HG02870 (cell line): ENCODE data around the gene ANKRD24.
"Not testable (repeated sequence)": the region's sequence is repeated elsewhere in the genome, so short reads cannot be mapped to it uniquely, and the experiment has no call there.

Source experiments
- ATAC-seq: cut with Tn5 transposase; IDR thresholded peaks from one replicate; pipeline ENCODE4 v1.9.1; 2021; ENCODE audit warnings: mild to moderate bottlenecking, moderate library complexity; ENCODE audit not compliant: unreplicated experiment

The ANKRD24 gene

DNA sequence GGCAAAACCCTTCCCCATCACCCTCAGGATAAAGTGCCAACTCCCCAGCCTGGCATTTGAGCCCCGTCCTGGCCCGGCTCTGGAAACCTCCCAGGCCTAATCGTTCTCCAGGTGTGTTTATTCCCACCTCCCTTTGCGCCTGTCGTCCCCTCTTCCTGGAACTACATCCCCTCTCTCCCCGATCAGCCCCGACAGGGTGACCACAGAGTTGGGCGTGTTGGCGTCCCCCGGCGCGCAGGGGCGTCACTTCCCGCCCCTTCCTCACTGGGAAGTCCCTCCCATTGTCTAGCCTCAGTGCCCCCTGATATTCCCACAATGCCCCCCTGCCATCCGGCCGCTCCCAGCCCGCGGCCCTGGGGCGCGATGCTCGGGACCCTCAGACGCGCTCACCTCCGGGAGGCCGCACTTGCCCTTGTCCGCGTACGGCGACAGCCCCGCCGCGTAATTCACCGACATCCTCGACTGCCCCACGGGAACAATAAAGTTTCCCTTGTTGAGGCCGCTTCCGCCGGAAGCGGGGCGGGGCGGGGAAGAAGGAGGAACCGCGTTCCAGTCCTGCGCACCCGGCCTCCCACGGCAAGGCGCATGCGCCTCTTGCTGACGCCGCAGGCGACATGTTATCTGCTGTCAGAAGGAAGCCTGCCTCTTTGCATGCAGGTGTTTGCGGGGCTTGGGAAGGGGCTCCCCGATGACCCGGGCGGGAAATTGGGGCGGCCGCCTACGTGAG is at the start of gene ANKRD24, which contains the start of gene SIRT6:
TSS of gene ANKRD24 (plus strand) at position 606 of the 727 bp plus-strand sequence. CDS start 3,737 bp downstream, outside the sequence.
TSS of gene SIRT6 (minus strand) at position 480 of the 727 bp plus-strand sequence. CDS start at position 456, 24 bp downstream.
- ATAC-seq = peak; percentile 76

DNA sequence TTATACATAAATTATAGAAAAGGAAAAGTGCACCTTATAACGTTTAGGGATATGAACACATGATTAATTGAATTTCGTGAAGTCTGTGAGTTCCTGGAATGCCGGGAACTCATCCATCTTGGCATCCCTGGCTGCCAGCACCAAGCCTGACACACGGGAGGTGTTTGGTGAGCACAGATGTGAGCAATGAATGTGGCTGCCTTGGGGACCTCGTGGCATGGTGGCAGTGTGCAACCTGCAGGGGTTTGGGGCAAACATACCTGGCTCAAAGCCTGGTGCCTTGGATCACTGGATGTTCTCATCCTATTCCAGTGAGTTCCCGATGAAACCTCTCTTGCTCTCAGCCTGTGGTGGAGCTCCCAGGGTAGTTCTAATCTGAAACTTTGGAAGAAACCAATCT is 48.1 kb upstream of the ANKRD24 start:
- ATAC-seq = no peak

DNA sequence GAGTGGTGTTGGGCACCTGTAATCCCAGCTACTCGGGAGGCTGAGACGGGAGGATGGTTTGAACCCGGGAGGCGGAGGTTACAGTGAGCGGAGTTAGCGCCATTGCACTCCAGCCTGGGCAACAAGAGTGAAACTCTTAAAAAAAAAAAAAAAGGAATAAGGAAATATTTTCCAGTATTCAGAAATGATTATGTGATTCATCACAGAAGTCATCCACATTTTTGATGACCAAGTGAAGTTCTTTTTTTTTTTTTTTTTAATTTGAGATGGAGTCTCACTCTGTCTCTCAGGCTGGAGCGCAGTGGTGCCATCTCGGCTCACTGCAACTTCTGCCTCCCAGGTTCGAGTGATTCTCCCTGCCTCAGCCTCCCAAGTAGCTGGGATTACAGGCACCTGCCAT is 47.1 kb upstream of the ANKRD24 start:
- ATAC-seq = not testable (repeated sequence)

DNA sequence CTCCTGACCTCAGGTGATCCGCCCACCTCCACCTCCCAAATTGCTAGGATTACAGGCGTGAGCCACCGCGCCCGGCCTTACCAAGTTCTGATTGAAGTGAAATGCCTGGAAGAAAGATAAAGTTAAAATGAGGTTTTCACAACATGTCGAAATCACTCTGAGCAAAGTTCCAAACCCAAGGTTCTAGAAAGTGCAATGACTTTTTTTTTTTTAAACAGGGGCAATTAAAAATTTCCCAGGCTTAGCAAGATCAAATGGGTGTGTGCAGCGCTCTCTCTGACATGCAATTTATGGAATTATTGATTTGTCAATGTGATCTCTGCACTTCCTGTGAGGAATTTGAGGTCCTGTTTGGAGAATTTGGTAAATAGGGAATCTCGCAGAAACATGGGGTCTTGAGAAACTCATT is 45.8 kb upstream of the ANKRD24 start:
- no peak for ATAC-seq

DNA sequence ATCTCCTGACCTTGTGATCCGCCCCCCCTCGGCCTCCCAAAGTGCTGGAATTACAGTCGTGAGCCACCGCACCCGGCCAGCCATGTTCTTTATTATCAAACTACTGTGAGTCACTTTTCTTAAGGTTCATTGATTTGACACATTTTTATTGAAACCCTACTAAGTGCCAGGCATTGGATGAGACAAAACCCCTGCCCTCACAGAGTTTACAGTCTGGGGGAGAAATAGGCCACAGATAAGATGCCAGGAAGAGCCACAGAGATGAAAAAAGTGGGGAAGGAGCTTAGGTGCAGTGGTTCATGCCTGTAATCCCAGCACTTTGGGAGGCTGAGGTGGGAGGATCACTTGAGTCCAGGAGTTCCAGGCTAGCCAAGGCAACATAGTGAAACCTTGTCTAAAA is 44.0 kb upstream of the ANKRD24 start:
- ATAC-seq = no peak

DNA sequence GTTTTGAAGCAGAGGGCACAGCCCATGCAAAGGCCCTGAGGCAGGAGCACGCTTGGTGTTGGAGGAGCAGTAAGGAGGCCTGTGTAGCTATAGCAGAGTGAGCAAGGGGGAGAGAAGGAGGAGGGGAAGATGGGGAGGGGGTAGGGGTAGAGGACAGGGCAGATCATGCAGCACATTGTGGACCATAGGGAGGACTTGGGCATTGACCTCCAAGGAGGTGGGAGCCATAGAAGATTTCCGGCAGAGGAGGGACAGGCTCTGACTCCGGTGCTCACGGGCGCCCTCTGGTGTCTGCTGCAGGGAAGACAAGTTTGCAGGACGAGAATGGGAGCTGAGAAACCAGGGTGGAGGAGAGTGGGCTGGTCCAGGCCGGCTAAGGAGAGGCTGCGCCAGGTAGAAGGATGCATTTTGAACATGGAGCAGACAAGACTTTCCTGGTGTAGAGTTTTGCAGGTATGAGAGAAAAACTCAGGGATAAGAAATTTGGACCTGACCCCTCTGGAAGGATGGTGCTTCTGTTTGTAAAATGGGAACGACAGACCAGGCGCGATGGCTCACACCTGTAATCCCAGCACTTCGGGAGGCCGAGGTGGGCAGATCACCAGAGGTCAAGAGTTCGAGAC is 42.8 kb upstream of the ANKRD24 start:
- ATAC-seq = no peak

DNA sequence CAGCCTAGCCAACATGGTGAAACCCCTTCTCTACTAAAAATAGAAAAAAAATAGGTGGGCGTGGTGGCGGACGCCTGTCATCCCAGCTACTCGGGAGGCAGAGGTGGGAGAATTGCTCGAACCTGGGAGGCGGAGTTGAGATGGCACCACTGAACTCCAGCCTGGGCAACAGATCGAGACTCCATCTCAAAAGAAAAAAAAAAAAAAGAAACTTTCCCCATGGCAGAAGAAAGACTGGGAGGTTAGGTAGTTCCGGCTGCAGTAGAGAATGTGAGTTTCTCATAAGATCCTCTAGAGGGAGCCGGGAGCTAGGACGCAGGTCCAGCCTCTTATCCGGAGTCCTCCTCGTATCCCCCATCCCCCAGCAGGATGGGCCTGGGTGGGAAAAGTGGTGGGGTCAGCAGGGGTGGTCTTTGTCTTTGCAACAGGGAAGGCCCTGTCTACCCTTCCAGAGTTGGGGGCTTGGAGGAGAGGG is 42.2 kb upstream of the ANKRD24 start:
- no peak for ATAC-seq

DNA sequence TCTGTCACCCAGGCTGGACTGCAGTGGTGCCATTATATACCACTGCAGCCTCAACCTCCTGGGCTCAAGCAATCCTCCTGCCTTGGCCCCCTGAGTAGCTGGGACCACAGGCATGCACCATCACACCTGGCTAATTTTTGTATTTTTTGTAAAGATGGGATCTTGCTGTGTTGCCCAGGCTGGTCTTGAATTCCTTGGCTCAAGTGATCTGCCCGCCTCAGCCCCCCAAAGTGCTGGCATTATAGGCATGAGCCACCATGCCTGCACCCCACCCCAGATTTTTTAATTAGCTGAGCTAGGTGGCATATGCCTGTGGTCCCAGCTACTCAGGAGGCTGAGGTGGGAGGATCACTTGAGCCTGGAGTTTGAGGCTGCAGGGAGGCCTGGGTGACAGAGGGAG is 39.6 kb upstream of the ANKRD24 start:
- ATAC-seq = not testable (repeated sequence)

DNA sequence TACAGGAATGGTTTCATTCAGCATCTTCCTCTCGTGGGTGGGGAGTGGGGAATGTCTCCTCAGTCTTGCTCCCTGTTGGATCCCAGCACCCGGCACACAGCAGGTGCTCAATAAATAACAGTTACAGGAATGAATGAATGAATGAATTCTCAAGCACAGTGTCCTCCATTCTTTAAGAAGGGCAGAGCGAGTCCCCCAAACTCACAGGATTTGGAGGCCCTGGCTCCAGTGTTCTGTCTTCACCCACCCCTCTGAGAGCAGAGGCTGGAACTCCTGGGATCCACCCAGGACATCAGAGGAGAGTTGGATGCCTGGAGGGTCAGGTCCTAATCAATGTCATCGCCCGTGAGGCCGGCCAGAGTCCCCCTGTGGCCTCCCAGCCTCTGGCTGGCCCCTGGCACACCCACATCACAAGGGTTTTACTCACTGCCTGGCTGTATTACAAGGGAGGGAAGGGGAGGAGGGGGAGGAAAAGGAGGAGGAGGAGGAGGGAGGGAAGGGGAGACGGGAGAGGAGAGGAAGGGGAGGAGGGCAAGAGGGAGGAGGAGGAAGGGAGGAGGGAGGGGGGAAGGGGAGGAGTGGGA is 37.7 kb upstream of the ANKRD24 start:
- no peak for ATAC-seq

DNA sequence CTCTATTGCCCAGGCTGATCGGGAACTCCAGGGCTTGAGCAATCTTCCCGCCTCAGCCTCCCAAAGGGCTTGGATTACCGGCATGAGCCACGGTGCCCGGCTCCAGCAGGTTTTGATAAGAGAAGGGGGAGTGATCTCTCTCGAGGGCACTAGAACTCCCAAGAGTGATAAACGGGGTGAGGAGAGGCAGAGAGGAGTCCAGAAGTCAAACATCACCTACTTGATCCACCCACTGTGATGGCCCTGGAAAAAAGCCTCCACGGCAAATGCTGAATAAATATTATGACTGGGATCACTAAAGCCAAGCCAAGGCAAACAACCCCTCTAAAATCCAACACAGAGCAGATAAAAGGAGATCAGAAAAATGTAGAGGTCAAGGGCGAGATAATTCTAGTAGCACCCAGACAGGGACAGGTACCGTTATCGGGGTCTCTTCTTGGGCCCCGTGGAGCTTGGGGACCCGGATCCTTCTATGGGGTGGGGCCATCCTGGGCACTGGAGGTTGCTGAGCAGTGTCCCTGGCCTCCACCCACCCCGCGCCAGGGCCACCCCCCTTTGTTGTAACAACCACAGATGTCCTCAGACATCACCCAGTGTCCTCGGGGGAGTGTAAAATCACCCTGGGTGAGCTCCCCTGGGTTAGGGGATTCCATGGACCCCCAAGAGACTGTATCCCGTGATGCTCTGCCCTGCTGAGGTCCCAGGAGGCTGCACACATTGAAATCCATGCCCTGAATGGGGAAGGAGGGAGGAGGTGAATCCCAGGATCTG is 32.8 kb upstream of the ANKRD24 start:
- no peak for ATAC-seq

DNA sequence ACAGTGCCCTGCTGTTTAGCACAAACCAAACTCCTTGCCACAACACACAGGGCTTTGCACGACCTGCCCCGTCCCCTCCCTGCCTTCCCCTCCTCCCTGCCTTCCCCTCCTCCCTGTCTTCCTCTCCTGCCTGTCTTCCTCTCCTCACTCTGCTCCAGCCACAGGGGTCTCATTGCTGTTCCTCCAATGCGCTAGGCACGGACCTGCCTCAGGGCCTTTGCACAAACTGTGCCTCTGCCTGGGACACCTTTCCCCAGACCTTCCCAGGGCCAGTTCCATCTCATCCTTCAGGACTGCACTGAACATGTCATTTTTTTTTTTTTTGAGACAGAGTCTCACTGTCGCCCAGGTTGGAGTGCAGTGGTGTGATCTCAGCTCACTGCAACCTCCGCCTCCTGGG is 30.9 kb upstream of the ANKRD24 start:
- no peak for ATAC-seq

DNA sequence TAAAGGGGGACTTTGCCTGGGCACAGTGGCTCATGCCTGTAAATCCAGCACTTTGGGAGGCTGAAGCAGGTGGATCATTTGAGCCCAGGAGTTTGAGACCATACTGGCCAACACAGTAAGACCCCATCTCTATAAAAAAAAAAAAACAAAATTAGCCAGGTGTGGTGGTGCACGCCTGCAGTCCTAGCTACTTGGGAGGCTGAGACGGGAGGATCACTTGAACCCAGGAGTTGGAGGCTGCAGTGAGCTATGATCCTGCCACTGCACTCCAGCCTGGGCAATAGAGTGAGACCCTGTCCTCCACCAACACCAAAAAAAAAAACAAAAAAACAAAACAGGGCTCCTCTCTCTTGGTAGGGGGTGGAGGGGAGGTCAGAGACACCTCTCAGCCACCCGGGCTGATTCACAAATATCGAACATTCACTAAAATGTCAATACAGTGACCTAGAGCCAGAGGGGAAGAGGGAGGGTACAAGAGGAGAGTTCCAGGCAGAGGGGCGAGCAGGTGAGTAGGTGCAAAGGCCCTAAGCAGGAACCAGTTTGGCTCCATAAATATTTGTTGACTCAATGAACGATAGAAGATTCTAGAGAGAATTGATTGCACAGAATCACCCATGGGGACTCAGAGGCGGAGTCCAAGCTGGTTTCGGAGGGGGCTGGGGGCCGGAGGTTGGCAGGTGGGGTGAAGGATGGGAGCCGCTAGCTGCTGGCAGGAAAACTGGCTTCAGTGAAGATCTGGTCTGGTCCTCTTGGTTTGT is 30.1 kb upstream of the ANKRD24 start:
- ATAC-seq = no peak

DNA sequence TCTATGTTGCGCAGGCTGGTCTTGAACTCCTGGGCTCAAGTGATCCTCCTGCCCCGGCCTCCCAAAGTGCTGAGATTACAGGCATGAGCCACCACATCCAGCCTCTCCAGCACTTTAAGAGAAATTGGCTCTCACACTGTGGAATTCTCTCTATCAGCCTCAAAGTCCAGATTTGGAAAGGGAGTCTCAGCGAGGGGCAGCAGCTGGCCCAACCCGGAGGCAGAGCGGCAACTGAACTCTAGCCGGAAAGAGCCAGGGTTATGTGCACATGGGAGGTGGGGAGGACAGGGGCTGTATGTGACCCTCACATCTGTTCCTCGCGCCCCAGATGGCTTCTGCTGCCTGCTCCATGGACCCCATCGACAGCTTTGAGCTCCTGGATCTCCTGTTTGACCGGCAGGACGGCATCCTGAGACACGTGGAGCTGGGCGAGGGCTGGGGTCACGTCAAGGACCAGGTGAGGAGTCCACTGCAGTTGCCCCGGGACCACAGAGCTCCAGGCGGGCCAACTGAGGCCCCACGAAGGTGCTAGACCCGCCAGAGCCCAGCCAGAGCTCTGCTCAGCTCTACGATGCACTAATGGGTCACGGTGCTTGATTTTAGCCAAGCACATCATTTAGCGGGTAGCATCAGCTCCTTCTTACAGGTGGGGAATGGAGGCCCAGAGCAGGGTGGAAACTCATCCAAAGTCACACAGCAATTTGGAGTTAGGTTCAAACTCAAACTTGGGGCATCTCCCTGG is 27.7 kb upstream of the ANKRD24 start:
- no peak for ATAC-seq

DNA sequence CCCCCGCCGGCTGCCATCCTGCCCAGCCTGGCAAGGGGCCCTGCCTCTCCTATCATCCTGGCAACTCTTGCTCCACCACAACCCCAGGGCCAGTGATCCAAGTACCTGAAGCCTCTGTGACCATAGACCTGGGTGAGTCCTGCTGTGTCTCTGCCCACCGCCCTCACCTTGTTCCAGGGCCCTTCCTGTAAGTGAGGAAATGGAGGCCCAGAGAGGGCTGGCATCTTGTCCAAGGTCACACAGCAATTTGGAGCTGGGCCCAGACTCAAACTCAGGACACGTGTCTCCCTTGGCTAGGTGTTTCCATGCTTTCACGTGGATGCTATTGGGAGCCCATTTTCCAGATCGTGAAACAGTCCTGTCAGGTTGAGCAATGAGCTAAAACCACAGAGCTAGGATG is 25.3 kb upstream of the ANKRD24 start:
- no peak for ATAC-seq

DNA sequence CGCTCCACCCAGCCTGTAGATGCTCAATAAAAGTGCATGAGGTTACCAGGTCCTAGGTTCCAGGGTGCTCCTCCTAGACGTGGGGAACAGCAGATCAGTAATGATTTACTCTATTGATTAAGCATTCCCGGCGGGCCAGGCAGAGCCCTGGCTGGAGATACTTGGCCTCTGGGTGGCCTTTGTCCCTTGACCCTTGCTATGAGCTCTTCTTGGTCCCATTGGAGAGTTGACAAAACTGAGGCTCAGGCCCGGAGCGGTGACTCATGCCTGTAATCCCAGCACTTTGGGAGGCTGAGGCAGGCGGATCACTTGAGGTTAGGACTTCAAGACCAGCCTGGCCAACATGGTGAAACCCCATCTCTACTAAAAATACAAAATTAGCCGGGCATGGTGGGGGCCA is 24.5 kb upstream of the ANKRD24 start:
- not testable (repeated sequence) for ATAC-seq

DNA sequence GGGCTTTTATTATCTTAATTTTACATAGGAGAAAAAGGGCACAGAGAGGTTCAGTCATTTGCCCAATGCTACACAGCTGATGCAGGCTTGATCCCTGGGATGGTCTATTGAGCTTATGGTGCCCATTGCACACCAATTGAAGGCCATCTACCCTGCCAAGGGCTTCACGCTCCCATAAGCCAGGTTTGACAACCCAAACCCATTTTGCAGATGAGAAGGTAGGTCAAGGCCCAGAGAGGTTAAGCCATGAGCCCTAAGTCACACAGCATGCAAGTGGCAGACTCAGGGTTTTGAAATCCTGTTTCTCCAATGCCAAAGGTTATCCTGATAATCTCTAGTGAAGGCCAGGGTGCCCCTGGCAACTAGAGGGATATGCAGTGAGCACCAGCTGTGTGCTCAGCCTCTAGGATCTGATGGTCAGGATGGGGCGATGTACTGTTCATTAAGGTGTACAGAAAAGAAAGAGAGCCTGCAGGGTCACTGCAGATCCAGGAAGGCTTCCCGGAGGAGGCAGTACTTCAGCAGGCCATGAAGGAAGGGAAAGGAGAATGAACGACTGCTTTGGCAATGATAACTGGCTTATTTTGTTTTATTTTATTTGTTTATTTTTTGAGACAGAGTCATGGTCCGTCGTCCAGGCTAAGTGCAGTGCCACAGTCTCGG is 20.9 kb upstream of the ANKRD24 start:
- no peak for ATAC-seq

DNA sequence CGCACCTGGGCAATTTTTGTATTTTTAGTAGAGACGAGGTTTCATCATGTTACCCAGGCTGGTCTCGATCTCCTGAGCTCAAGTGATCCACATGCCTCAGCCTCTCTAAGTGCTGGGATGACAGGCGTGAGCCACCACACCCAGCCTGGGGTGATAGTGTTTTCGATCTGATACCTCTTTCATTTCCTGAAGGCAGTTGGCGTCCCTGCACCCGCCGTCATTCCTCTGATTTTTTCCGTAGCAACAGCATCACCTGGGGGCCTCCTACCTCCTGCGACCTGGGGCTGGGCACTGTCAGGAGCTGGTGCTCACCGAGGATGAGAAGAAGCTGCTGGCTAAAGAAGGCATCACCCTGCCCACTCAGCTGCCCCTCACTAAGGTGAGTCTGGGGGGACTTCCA is 18.2 kb upstream of the ANKRD24 start:
- no peak for ATAC-seq

DNA sequence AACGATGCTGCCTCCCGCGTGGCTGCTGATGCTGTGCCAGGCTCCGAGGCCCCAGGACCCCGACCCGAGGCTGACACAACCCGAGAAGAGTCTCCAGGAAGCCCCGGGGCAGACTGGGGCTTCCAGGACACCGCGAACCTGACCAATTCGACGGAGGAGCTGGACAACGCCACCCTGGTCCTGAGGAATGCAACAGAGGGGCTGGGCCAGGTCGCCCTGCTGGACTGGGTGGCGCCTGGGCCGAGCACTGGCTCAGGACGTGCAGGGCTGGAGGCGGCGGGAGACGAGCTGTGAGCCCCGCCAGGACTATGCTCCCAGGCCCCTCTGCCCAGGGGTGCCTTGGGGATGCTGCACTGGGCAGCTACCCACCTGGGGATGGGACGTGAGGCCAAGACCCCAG is 10.8 kb upstream of the ANKRD24 start:
- ATAC-seq = no peak

DNA sequence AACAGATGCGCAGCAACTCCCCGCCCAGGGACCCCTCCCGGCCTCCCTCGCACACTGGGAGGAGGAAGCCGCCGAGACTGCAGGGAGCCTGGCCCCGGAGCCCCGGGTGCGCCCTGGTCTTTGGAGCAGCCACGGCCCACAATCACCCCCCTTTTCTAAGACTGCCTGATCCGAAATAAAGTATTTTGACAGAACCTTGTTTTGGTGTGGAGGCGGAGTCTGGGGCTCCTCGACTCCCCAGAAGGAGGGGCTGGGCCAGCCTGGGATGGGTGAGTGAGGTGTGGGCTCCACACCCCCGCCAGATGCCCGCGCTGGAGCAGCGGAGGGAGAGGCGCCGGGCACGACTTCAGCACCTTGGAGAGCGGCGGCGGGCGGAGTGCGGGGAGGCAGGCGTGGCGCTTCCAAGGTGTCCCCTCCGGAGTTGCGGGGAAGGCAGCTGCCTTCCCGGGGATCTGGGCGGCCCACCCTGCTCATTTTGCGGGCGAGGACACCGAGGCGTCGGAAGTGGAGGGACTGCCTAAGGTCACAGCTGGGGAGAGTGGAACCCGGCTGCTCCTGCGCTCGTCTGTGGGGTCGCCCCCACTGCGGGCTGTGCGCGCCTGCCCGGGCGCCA is 9.5 kb upstream of the ANKRD24 start:
- no peak for ATAC-seq
